ENCODE data around the gene DHRS1. TPM values are rescaled to one million over a fixed set of nuclear protein-coding genes. Genes with fewer than 3 reads are reported as not detected.

The DHRS1 gene
- total and polyA plus RNA-seq, 2 of the 4 experiments (the other 2 are of a cell fraction), result 15.8 to 38.6 TPM

Other genes with a start within 250 kb of the DHRS1 start
Only the 30 nearest of the 34 such genes appear.
- 46.7 and 52.0 TPM in 2 replicates for gene DCAF11, start 185.0 kb downstream of the DHRS1 start, total RNA-seq (2012; rRNA removed)
- 19.0 and 21.0 TPM in 2 replicates for gene DCAF11, start 185.0 kb downstream of the DHRS1 start, polyA plus RNA-seq (2012; rRNA removed)
- gene NRL, start 184.8 kb downstream of the DHRS1 start, total RNA-seq (2012; rRNA removed), result 0.18 and 0.28 TPM in 2 replicates
- 0.70 and 0.85 TPM in 2 replicates for gene NRL, start 184.8 kb downstream of the DHRS1 start, polyA plus RNA-seq (2012; rRNA removed)
- not detected in 2 replicates for gene FITM1, start 169.1 kb downstream of the DHRS1 start, total RNA-seq (2012; rRNA removed)
- not detected in 2 replicates for gene FITM1, start 169.1 kb downstream of the DHRS1 start, polyA plus RNA-seq (2012; rRNA removed)
- gene PSME1, start 163.6 kb downstream of the DHRS1 start, total RNA-seq (2012; rRNA removed), result 42.8 and 55.3 TPM in 2 replicates
- gene PSME1, start 163.6 kb downstream of the DHRS1 start, polyA plus RNA-seq (2012; rRNA removed), result 97.9 and 106 TPM in 2 replicates
- gene EMC9, start 158.2 kb downstream of the DHRS1 start, total RNA-seq (2012; rRNA removed), result 15.0 and 15.1 TPM in 2 replicates
- 19.2 and 21.6 TPM in 2 replicates for gene EMC9, start 158.2 kb downstream of the DHRS1 start, polyA plus RNA-seq (2012; rRNA removed)
- gene PSME2, start 153.2 kb downstream of the DHRS1 start, total RNA-seq (2012; rRNA removed), result 92.2 and 104 TPM in 2 replicates
- 141 and 171 TPM in 2 replicates for gene PSME2, start 153.2 kb downstream of the DHRS1 start, polyA plus RNA-seq (2012; rRNA removed)
- gene RNF31, start 152.3 kb downstream of the DHRS1 start, total RNA-seq (2012; rRNA removed), result 26.1 and 37.5 TPM in 2 replicates
- gene RNF31, start 152.3 kb downstream of the DHRS1 start, polyA plus RNA-seq (2012; rRNA removed), result 28.9 and 31.6 TPM in 2 replicates
- 29.7 and 34.6 TPM in 2 replicates for gene IRF9, start 138.5 kb downstream of the DHRS1 start, total RNA-seq (2012; rRNA removed)
- gene IRF9, start 138.5 kb downstream of the DHRS1 start, polyA plus RNA-seq (2012; rRNA removed), result 23.2 and 25.6 TPM in 2 replicates
- 0.36 and 0.56 TPM in 2 replicates for gene REC8, start 127.7 kb downstream of the DHRS1 start, total RNA-seq (2012; rRNA removed)
- gene REC8, start 127.7 kb downstream of the DHRS1 start, polyA plus RNA-seq (2012; rRNA removed), result 3.5 and 3.6 TPM in 2 replicates
- gene IPO4, start 111.0 kb downstream of the DHRS1 start, total RNA-seq (2012; rRNA removed), result 36.7 and 37.6 TPM in 2 replicates
- gene IPO4, start 111.0 kb downstream of the DHRS1 start, polyA plus RNA-seq (2012; rRNA removed), result 39.4 and 39.9 TPM in 2 replicates
- 51.9 and 65.6 TPM in 2 replicates for gene TM9SF1, start 104.3 kb downstream of the DHRS1 start, total RNA-seq (2012; rRNA removed)
- gene TM9SF1, start 104.3 kb downstream of the DHRS1 start, polyA plus RNA-seq (2012; rRNA removed), result 40.4 and 40.9 TPM in 2 replicates
- gene TSSK4, start 94.1 kb downstream of the DHRS1 start, total RNA-seq (2012; rRNA removed), result under 0.01 TPM in 1 of 2 replicates, not detected in the other
- gene TSSK4, start 94.1 kb downstream of the DHRS1 start, polyA plus RNA-seq (2012; rRNA removed), result 0.07 TPM in 1 of 2 replicates, not detected in the other
- gene CHMP4A, start 86.3 kb downstream of the DHRS1 start, total RNA-seq (2012; rRNA removed), result 22.0 and 31.7 TPM in 2 replicates
- gene CHMP4A, start 86.3 kb downstream of the DHRS1 start, polyA plus RNA-seq (2012; rRNA removed), result 63.8 and 66.4 TPM in 2 replicates
- gene MDP1, start 83.7 kb downstream of the DHRS1 start, total RNA-seq (2012; rRNA removed), result 15.1 and 16.7 TPM in 2 replicates
- 16.7 and 17.8 TPM in 2 replicates for gene MDP1, start 83.7 kb downstream of the DHRS1 start, polyA plus RNA-seq (2012; rRNA removed)
- gene NEDD8, start 67.4 kb downstream of the DHRS1 start, total RNA-seq (2012; rRNA removed), result 167 and 224 TPM in 2 replicates
- 375 and 393 TPM in 2 replicates for gene NEDD8, start 67.4 kb downstream of the DHRS1 start, polyA plus RNA-seq (2012; rRNA removed)
- gene GMPR2, start 66.9 kb downstream of the DHRS1 start, total RNA-seq (2012; rRNA removed), result 56.1 and 92.5 TPM in 2 replicates
- 63.7 and 65.7 TPM in 2 replicates for gene GMPR2, start 66.9 kb downstream of the DHRS1 start, polyA plus RNA-seq (2012; rRNA removed)
- 21.1 and 26.9 TPM in 2 replicates for gene TINF2, start 57.2 kb downstream of the DHRS1 start, total RNA-seq (2012; rRNA removed)
- 30.0 and 33.0 TPM in 2 replicates for gene TINF2, start 57.2 kb downstream of the DHRS1 start, polyA plus RNA-seq (2012; rRNA removed)
- gene TGM1, start 36.6 kb downstream of the DHRS1 start, total RNA-seq (2012; rRNA removed), result 0.56 and 0.72 TPM in 2 replicates
- 2.7 and 3.3 TPM in 2 replicates for gene TGM1, start 36.6 kb downstream of the DHRS1 start, polyA plus RNA-seq (2012; rRNA removed)
- 25.6 and 27.2 TPM in 2 replicates for gene RABGGTA, start 28.2 kb downstream of the DHRS1 start, total RNA-seq (2012; rRNA removed)
- gene RABGGTA, start 28.2 kb downstream of the DHRS1 start, polyA plus RNA-seq (2012; rRNA removed), result 55.6 and 64.0 TPM in 2 replicates
- gene NOP9, start 70 bp upstream of the DHRS1 start, total RNA-seq (2012; rRNA removed), result 22.5 and 25.8 TPM in 2 replicates
- gene NOP9, start 70 bp upstream of the DHRS1 start, polyA plus RNA-seq (2012; rRNA removed), result 11.7 and 11.8 TPM in 2 replicates
- gene CIDEB, start 8.2 kb upstream of the DHRS1 start, total RNA-seq (2012; rRNA removed), result under 0.01 TPM in 2 replicates
- gene CIDEB, start 8.2 kb upstream of the DHRS1 start, polyA plus RNA-seq (2012; rRNA removed), result 0.19 TPM in 2 replicates
- 0.56 and 0.72 TPM in 2 replicates for gene LTB4R2, start 10.4 kb upstream of the DHRS1 start, total RNA-seq (2012; rRNA removed)
- gene LTB4R2, start 10.4 kb upstream of the DHRS1 start, polyA plus RNA-seq (2012; rRNA removed), result 1.7 and 2.0 TPM in 2 replicates
- gene LTB4R, start 11.7 kb upstream of the DHRS1 start, total RNA-seq (2012; rRNA removed), result 0.18 and 0.28 TPM in 2 replicates
- 2.3 TPM in 2 replicates for gene LTB4R, start 11.7 kb upstream of the DHRS1 start, polyA plus RNA-seq (2012; rRNA removed)
- not detected in 2 replicates for gene ADCY4, start 35.3 kb upstream of the DHRS1 start, total RNA-seq (2012; rRNA removed)
- 0.04 TPM in 1 of 2 replicates, not detected in the other for gene ADCY4, start 35.3 kb upstream of the DHRS1 start, polyA plus RNA-seq (2012; rRNA removed)
- not detected in 2 replicates for gene RIPK3, start 40.2 kb upstream of the DHRS1 start, total RNA-seq (2012; rRNA removed)
- 0.09 TPM in 1 of 2 replicates, not detected in the other for gene RIPK3, start 40.2 kb upstream of the DHRS1 start, polyA plus RNA-seq (2012; rRNA removed)
- gene NFATC4, start 68.4 kb upstream of the DHRS1 start, total RNA-seq (2012; rRNA removed), result 13.6 and 15.6 TPM in 2 replicates
- gene NFATC4, start 68.4 kb upstream of the DHRS1 start, polyA plus RNA-seq (2012; rRNA removed), result 35.8 and 38.4 TPM in 2 replicates
- 1.7 and 2.2 TPM in 2 replicates for gene NYNRIN, start 99.2 kb upstream of the DHRS1 start, total RNA-seq (2012; rRNA removed)
- gene NYNRIN, start 99.2 kb upstream of the DHRS1 start, polyA plus RNA-seq (2012; rRNA removed), result 5.3 and 5.4 TPM in 2 replicates
- gene CBLN3, start 129.9 kb upstream of the DHRS1 start, total RNA-seq (2012; rRNA removed), result 0.56 and 0.72 TPM in 2 replicates
- gene CBLN3, start 129.9 kb upstream of the DHRS1 start, polyA plus RNA-seq (2012; rRNA removed), result 3.9 and 4.5 TPM in 2 replicates
- gene KHNYN, start 130.2 kb upstream of the DHRS1 start, total RNA-seq (2012; rRNA removed), result 22.8 and 24.4 TPM in 2 replicates
- 16.1 and 18.9 TPM in 2 replicates for gene KHNYN, start 130.2 kb upstream of the DHRS1 start, polyA plus RNA-seq (2012; rRNA removed)
- 5.0 and 7.5 TPM in 2 replicates for gene SDR39U1, start 143.0 kb upstream of the DHRS1 start, total RNA-seq (2012; rRNA removed)
- 46.3 and 50.4 TPM in 2 replicates for gene SDR39U1, start 143.0 kb upstream of the DHRS1 start, polyA plus RNA-seq (2012; rRNA removed)